Measurements from ENCODE around the gene DENND1A. TPM values are rescaled to one million over a fixed set of nuclear protein-coding genes. Genes with fewer than 3 reads are reported as not detected.

Gene DENND1A
- polyA plus RNA-seq, 6 donors from 2014 or later = 4.0 to 9.5 (median 5.3) TPM

- no peaks in the 10 kb centered on the region for H3K9me3 Mint-ChIP-seq
- H3K4me1 Mint-ChIP-seq = no peaks in the 10 kb centered on the region
- H3K27ac Mint-ChIP-seq = peak overlapping the region in 1 of 6 donors; percentile 60
- no peak overlapping the region for H3K4me3 Mint-ChIP-seq
- H3K27me3 Mint-ChIP-seq = no peaks in the 10 kb centered on the region
- peaks cover 23 to 26% of the 10 kb centered on the region in 2 donors for H3K36me3 Mint-ChIP-seq
- ATAC-seq (ENCODE audit: low read depth in 2 of 2) (no peak), DNase-seq (no peak)
Measured at GRCh38 chr9:123419721-123420591, 510.0 kb downstream of the DENND1A start.

- Mint-ChIP-seq H3K27me3 (no peaks in the 10 kb centered on the region), H3K27ac (no peak overlapping the region), H3K4me3 (no peak overlapping the region), H3K9me3 (no peaks in the 10 kb centered on the region), H3K36me3 (peaks cover 23 to 26% of the 10 kb centered on the region in 2 donors), H3K4me1 (no peaks in the 10 kb centered on the region)
- ATAC-seq (ENCODE audit: low read depth in 2 of 2) (no peak), DNase-seq (no peak)
Measured at GRCh38 chr9:123419091-123419490, 510.8 kb downstream of the DENND1A start.

DNA sequence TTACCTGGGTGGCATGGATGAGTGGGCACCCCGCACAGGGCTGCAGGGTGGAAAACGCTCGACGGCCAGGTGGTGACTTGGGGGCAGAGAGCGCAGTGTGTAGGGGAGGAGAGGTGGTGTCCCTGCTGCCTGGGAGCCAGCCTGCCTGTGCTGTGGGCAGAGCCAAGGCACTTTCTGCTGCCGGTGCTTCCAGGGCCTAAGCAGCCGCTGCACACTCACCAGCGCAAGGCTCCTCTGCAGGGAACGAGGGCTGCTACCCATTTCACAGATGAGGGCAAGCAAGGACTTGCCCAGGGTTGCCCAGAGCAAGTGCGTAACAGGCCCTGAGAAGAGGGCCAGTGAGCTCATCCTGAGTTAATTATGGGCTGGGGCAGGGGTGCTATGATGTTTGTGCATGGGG lies 511.4 kb downstream of the DENND1A start:
- DNase-seq (no peak), ATAC-seq (ENCODE audit: low read depth in 2 of 2) (no peak)
- H3K27ac Mint-ChIP-seq = no peak overlapping the region
- H3K27me3 Mint-ChIP-seq = no peaks in the 10 kb centered on the region
- H3K36me3 Mint-ChIP-seq = peaks cover 23 to 26% of the 10 kb centered on the region in 2 donors
- no peak overlapping the region for H3K4me3 Mint-ChIP-seq
- no peaks in the 10 kb centered on the region for H3K4me1 Mint-ChIP-seq
- H3K9me3 Mint-ChIP-seq = no peaks in the 10 kb centered on the region

DNA sequence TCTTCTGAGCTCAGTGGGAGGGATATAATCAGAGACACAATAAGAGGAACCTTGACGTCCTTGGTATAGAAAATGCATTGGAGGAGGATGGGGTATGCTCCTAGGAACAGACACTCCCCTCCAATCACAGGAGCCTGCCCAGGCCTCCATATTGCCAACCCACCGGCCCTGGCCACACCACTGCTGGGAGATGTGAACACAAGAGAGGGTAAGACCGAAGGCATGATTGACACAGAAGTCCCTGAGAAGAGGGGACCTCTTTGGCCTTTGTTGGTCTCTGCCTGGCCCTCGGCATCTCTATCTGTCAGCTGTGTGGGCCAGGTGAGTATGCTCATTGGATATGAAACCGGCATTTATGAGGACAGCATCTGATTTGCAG lies 511.9 kb downstream of the DENND1A start:
- Mint-ChIP-seq H3K27me3 (no peaks in the 10 kb centered on the region), H3K27ac (no peak overlapping the region), H3K36me3 (peaks cover 23 to 26% of the 10 kb centered on the region in 2 donors), H3K4me3 (no peak overlapping the region), H3K4me1 (no peaks in the 10 kb centered on the region), H3K9me3 (no peaks in the 10 kb centered on the region)
- DNase-seq = no peak
- ATAC-seq (ENCODE audit: low read depth in 2 of 2) = no peak

GRCh38 chr9:123417289-123418051 lies 512.5 kb downstream of the DENND1A start:
- Mint-ChIP-seq H3K4me3 (no peak overlapping the region), H3K27me3 (no peaks in the 10 kb centered on the region), H3K27ac (no peak overlapping the region), H3K4me1 (no peaks in the 10 kb centered on the region), H3K9me3 (no peaks in the 10 kb centered on the region), H3K36me3 (peaks cover 23 to 26% of the 10 kb centered on the region in 2 donors)
- ATAC-seq (ENCODE audit: low read depth in 2 of 2) (no peak), DNase-seq (no peak)

- no peak for ATAC-seq (ENCODE audit: low read depth in 2 of 2)
- H3K27me3 Mint-ChIP-seq = no peaks in the 10 kb centered on the region
- H3K36me3 Mint-ChIP-seq = peaks cover 20 to 23% of the 10 kb centered on the region in 2 donors
- H3K4me3 Mint-ChIP-seq = no peak overlapping the region
- DNase-seq = no peak
- no peaks in the 10 kb centered on the region for H3K4me1 Mint-ChIP-seq
- peak overlapping the region in 1 of 6 donors; percentile 17 for H3K27ac Mint-ChIP-seq
- H3K9me3 Mint-ChIP-seq = no peaks in the 10 kb centered on the region
Measured at GRCh38 chr9:123416176-123416575, 513.8 kb downstream of the DENND1A start.

- peak overlapping the region in 1 of 8 donors; percentile 52 for H3K4me3 Mint-ChIP-seq
- H3K36me3 Mint-ChIP-seq = peaks cover 20 to 23% of the 10 kb centered on the region in 2 donors
- H3K9me3 Mint-ChIP-seq = no peaks in the 10 kb centered on the region
- no peak for ATAC-seq (ENCODE audit: low read depth in 2 of 2)
- no peaks in the 10 kb centered on the region for H3K27me3 Mint-ChIP-seq
- DNase-seq = no peak
- no peak overlapping the region for H3K27ac Mint-ChIP-seq
- H3K4me1 Mint-ChIP-seq = no peaks in the 10 kb centered on the region
Measured at GRCh38 chr9:123414936-123415930, 514.7 kb downstream of the DENND1A start.

DNA sequence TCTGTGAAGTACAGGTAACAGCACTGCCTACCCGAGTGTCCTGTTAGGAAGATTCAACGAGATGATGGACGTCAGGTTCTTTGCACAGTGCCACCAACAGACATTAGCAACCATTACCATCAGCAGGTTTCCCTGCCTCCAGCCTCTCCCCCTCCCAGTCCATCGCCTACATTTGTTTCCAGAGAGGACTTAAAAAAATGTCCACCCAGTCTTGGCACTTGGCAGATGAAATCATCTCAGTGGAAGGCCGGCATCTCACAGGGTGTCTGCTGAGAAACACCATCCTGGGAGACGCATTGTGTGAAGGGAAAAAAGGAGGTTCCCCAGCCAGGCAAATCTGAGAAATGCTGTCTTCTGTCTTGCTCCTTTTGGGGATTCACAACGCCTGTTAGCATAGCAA lies 515.7 kb downstream of the DENND1A start:
- Mint-ChIP-seq H3K27ac (peak overlapping the region in 1 of 6 donors; percentile 11), H3K4me3 (no peak overlapping the region), H3K36me3 (peaks cover 13 to 23% of the 10 kb centered on the region in 2 donors), H3K4me1 (no peaks in the 10 kb centered on the region), H3K27me3 (no peaks in the 10 kb centered on the region), H3K9me3 (no peaks in the 10 kb centered on the region)
- ATAC-seq (ENCODE audit: low read depth in 2 of 2) = no peak
- no peak for DNase-seq

DNA sequence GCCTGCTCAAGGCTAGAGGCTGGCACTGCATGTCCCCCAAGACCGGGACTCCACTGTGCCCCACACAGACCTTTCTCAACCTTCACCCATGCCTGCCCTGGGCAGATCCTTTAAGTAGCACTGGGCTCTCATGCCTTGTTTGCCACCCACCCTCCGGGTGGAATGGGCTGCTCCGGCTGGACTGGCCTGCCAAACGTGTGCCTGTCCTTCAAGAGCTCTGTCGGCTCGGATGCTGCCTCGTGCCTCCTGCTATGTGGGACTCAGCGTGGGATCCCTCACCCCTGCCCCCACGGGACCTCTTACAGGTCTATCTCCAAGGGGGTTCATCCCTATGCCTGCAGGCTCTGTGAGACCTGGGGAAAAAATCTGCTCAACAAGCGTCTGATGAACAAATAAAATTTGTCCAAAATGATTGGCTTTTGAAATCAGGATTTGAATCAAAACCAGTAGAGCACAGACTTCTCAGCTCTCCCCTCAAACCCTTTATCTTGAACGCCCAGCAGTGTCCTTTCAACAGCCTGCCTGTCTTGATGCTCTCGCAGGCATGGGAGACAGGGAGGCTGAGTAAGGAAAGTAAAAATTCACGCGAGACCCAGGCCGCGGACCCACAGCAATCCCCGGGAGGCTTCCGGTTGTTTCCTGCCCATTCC lies 517.6 kb downstream of the DENND1A start:
- Mint-ChIP-seq H3K27ac (peak overlapping the region in 1 of 6 donors; percentile 47), H3K36me3 (peaks cover 7 to 8% of the 10 kb centered on the region in 2 donors), H3K4me1 (no peaks in the 10 kb centered on the region), H3K9me3 (no peaks in the 10 kb centered on the region), H3K4me3 (no peak overlapping the region), H3K27me3 (no peaks in the 10 kb centered on the region)
- ATAC-seq (ENCODE audit: low read depth in 2 of 2) (no peak), DNase-seq (no peak)

GRCh38 chr9:123411636-123412035 lies 518.3 kb downstream of the DENND1A start:
- ATAC-seq (ENCODE audit: low read depth in 2 of 2) (no peak), DNase-seq (no peak)
- Mint-ChIP-seq H3K27me3 (no peaks in the 10 kb centered on the region), H3K36me3 (peaks cover 6% of the 10 kb centered on the region in 2 donors), H3K4me1 (no peaks in the 10 kb centered on the region), H3K4me3 (no peak overlapping the region), H3K9me3 (no peaks in the 10 kb centered on the region), H3K27ac (no peak overlapping the region)

- peaks cover 1 to 2% of the 10 kb centered on the region in 2 donors for H3K36me3 Mint-ChIP-seq
- no peak overlapping the region for H3K4me3 Mint-ChIP-seq
- no peaks in the 10 kb centered on the region for H3K9me3 Mint-ChIP-seq
- H3K4me1 Mint-ChIP-seq = no peaks in the 10 kb centered on the region
- no peaks in the 10 kb centered on the region for H3K27me3 Mint-ChIP-seq
- ATAC-seq (ENCODE audit: low read depth in 2 of 2) (no peak), DNase-seq (no peak)
- no peak overlapping the region for H3K27ac Mint-ChIP-seq
Measured at GRCh38 chr9:123411191-123411590, 518.7 kb downstream of the DENND1A start.

DNA sequence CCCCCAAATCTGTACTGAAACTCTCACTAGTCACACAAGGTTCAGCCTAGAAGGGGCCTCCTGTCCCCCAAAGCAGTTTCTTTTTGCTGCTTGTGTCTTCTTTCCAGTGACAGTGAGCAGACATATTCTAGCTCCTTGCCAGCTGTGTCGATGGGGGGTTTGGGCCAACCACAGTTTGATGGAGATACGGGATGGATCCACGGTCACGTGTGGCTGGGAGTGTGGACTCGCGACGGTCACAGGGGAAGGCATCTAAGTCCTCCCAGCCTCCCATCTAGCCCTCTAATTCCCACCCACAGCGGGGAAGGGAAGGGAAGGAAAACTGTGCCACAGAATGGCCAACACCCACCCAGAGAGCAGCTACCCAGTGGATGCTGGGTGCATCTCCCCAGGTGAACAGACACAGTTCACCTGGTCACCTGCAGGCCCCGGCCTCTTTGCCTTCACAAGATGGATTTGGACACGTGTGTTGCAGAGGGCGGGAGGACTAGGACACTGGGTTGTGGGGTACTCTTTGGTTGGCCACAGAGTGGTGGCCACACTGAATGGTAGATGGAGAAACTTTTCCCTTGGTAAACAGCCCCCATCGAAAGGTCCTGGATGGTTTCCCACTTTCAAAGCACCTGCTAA lies 519.5 kb downstream of the DENND1A start:
- Mint-ChIP-seq H3K4me1 (no peaks in the 10 kb centered on the region), H3K4me3 (no peak overlapping the region), H3K9me3 (no peaks in the 10 kb centered on the region), H3K36me3 (no peaks in the 10 kb centered on the region), H3K27ac (peak overlapping the region in 1 of 6 donors; percentile 55), H3K27me3 (no peaks in the 10 kb centered on the region)
- no peak for DNase-seq
- no peak for ATAC-seq (ENCODE audit: low read depth in 2 of 2)

All from naive B cell (primary cell).